K562 (cell line): ENCODE results near the gene SLC2A9. TPM values are rescaled to one million over a fixed set of nuclear protein-coding genes. Genes with fewer than 3 reads are reported as not detected.

Experiments used
- ATAC-seq: fragments of 200-7000 bp; cut with Tn5 transposase; 3 replicates; pipeline ENCODE4 v1.9.1; 2020; ENCODE audit warnings: moderate library complexity
- BruUV-seq: library from RNA; stranded (reverse); fragments of 400-500 nt; replicated peaks from 2 replicates; lab custom pipeline; 2021; lab: Mats Ljungman, UMichigan
- CTCF ChIA-PET: fragments of 300-600 bp; formaldehyde crosslinking; extraction: SDS; loops from one replicate; lab custom pipeline; 2021; ENCODE audit warnings: low intra/inter-chr PET ratio; lab: Yijun Ruan, JAX
- POLR2A ChIA-PET: fragments of 300-600, 350-650 bp; sonication (Branson Sonifier 250); formaldehyde crosslinking; extraction: SDS; loops from one replicate; lab custom pipeline; 2021; ENCODE audit warnings: antibody characterized with exemption, inconsistent platforms; lab: Yijun Ruan, JAX
- DNase-seq, 4 experiments: peaks; one replicate each; pipeline versions ENCODE4 v3.0.0 to v3.0.0-alpha.2; 2011 to 2018; ENCODE audit warnings: low spot score in 3 of 4, mixed read lengths in 3 of 4; ENCODE audit errors: extremely low read depth in 1 of 4
- FAIRE-seq: peaks from 2 replicates; lab custom pipeline; 2011; peaks lifted over from hg19 to GRCh38; lab: Jason Lieb, UNC
- H2AFZ ChIP-seq: 2 replicates; pipeline ENCODE4 v1.6.0; 2011; ENCODE audit warnings: low read depth, low read length, control low read depth, inconsistent platforms
- H3K27ac ChIP-seq: fragments of 200-600 bp; 3 replicates; pipeline ENCODE4 v1.8.0; 2011; ENCODE audit warnings: low read depth, mild to moderate bottlenecking, control low read depth, inconsistent platforms, low read length, moderate library complexity, mixed read lengths; ENCODE audit errors: extremely low read depth
- H3K27me3 ChIP-seq, 2 experiments: fragments of 300-600 bp in 1 of 2; 2 replicates in 1 of 2; 3 replicates in 1 of 2; pipeline versions ENCODE4 v1.6.0 to v1.8.0; 2011; ENCODE audit warnings: inconsistent platforms in 2 of 2, low read length in 2 of 2, mild to moderate bottlenecking in 1 of 2, mixed read lengths in 1 of 2, moderate library complexity in 1 of 2; ENCODE audit not compliant: control insufficient read depth in 2 of 2, insufficient read depth in 2 of 2
- H3K36me3 ChIP-seq: fragments of 300-600 bp; 3 replicates; pipeline ENCODE4 v1.8.0; 2011; ENCODE audit warnings: mild to moderate bottlenecking, low read length, inconsistent platforms; ENCODE audit not compliant: control insufficient read depth, insufficient read depth
- H3K4me1 ChIP-seq, 2 experiments: fragments of 200-600 bp in 1 of 2; replicated peaks in 1 of 2; 2 replicates in 1 of 2; 3 replicates in 1 of 2; pipeline versions ENCODE4 v1.5.1 to v1.8.0; 2011; ENCODE audit warnings: inconsistent platforms in 2 of 2, low read length in 2 of 2, mild to moderate bottlenecking in 1 of 2, mixed read lengths in 1 of 2, moderate library complexity in 1 of 2; ENCODE audit not compliant: control insufficient read depth in 2 of 2, insufficient read depth in 2 of 2
- H3K4me2 ChIP-seq: 2 replicates; pipeline ENCODE4 v1.6.1; 2011; ENCODE audit warnings: low read length, control low read depth, inconsistent platforms, mixed read lengths; ENCODE audit not compliant: insufficient read depth
- H3K4me3 ChIP-seq: fragments of 200-600 bp; sonication (generic), shearing (Covaris generic); 2 replicates; pipeline ENCODE4 v1.5.1; 2016; ENCODE audit warnings: control low read depth, inconsistent platforms
- H3K79me2 ChIP-seq: fragments of 200-600 bp; 3 replicates; pipeline ENCODE4 v1.8.0; 2011; ENCODE audit warnings: low read length, inconsistent platforms; ENCODE audit not compliant: control insufficient read depth, insufficient read depth
- H3K9ac ChIP-seq, 2 experiments: 2 replicates each; pipeline versions ENCODE4 v1.6.0 to v1.6.1; 2011; ENCODE audit warnings: low read depth in 2 of 2, low read length in 2 of 2, control low read depth in 1 of 2, inconsistent platforms in 1 of 2, mild to moderate bottlenecking in 1 of 2, mixed read lengths in 1 of 2; ENCODE audit not compliant: insufficient read depth in 1 of 2
- H3K9me1 ChIP-seq: one replicate; pipeline ENCODE4 v1.6.0; 2011; ENCODE audit warnings: inconsistent platforms, mild to moderate bottlenecking, low read length, moderate library complexity; ENCODE audit not compliant: control insufficient read depth, insufficient read depth
- H3K9me3 ChIP-seq: replicated peaks from 2 replicates; pipeline ENCODE4 v1.5.1; 2011; ENCODE audit warnings: low read depth, low read length, inconsistent platforms; ENCODE audit not compliant: control insufficient read depth, insufficient read depth
- H4K20me1 ChIP-seq: replicated peaks from 2 replicates; pipeline ENCODE4 v1.6.1; 2011; ENCODE audit warnings: low read length, inconsistent platforms, mixed read lengths; ENCODE audit not compliant: control insufficient read depth, insufficient read depth
- CCNT2 ChIP-seq: IDR thresholded peaks from 2 replicates; pipeline ENCODE4 v1.6.1; 2011; ENCODE audit warnings: borderline replicate concordance, low read depth, mild to moderate bottlenecking, moderate library complexity, mixed read lengths, low read length; ENCODE audit not compliant: insufficient read length; ENCODE audit errors: extremely low read depth
- FOXJ3 ChIP-seq: sonication (generic); formaldehyde crosslinking; IDR thresholded peaks from 2 replicates; pipeline ENCODE4 v1.4.0; 2020; ENCODE audit warnings: mild to moderate bottlenecking, missing genetic modification reagents
- FOXK2 ChIP-seq, 2 experiments: fragments of 450-650 bp; IDR thresholded peaks in 1 of 2; conservative IDR thresholded peaks in 1 of 2; 2 replicates each; pipeline ENCODE4 v1.6.1; 2016; ENCODE audit warnings: low read depth in 2 of 2, mild to moderate bottlenecking in 1 of 2
- NRF1 ChIP-seq, 2 experiments: fragments of 450-650 bp; IDR thresholded peaks in 1 of 2; conservative IDR thresholded peaks in 1 of 2; 2 replicates each; pipeline ENCODE4 v1.6.1; 2014; ENCODE audit warnings: mild to moderate bottlenecking in 2 of 2
- PHTF2 ChIP-seq: fragments of 250-450 bp; sonication (Bioruptor Pico); IDR thresholded peaks from 2 replicates; pipeline ENCODE4 v1.5.0; 2021; ENCODE audit warnings: mild to moderate bottlenecking
- POLR2G ChIP-seq: fragments of 200-400 bp; formaldehyde crosslinking; IDR thresholded peaks from 2 replicates; pipeline ENCODE4 v1.6.1; 2017; ENCODE audit warnings: low read depth, mild to moderate bottlenecking, antibody characterized with exemption, low read length, moderate library complexity
- POU5F1 ChIP-seq: fragments of 150-350 bp; IDR thresholded peaks from 2 replicates; pipeline ENCODE4 v1.6.1; 2014; ENCODE audit warnings: borderline replicate concordance, low read length, low read depth, mild to moderate bottlenecking; ENCODE audit not compliant: partially characterized antibody
- PTRF ChIP-seq: fragments of 450-650 bp; IDR thresholded peaks from 2 replicates; pipeline ENCODE4 v1.6.1; 2016; ENCODE audit warnings: mild to moderate bottlenecking, missing genetic modification characterization, missing compliant biosample characterization
- RBM15 ChIP-seq: fragments of 200-400 bp; formaldehyde crosslinking; IDR thresholded peaks from 2 replicates; pipeline ENCODE4 v1.6.1; 2018; ENCODE audit warnings: mild to moderate bottlenecking, low read length, moderate library complexity; ENCODE audit not compliant: insufficient read depth
- TBP ChIP-seq: optimal IDR thresholded peaks from 2 replicates; pipeline ENCODE3; 2011; ENCODE audit warnings: low read depth, low read length, improper control_type of control experiment
- WGBS: fragments of 100-300 bp; shearing (Covaris generic); methylation state at CpG from one replicate; pipeline ENCODE4 v1.1.6; 2016; ENCODE audit warnings: low coverage, mixed read lengths; ENCODE audit not compliant: insufficient coverage; ENCODE audit errors: missing lambda C conversion rate; 5-methylcytosine and 5-hydroxymethylcytosine counted together
- in situ Hi-C: fragments of 300-500 bp; cut with MboI; formaldehyde crosslinking; loops from 4 replicates; pipeline ENCODE4 v1.15.0; 2018; ENCODE audit warnings: inconsistent platforms, mixed read lengths
- intact Hi-C: fragments of 100-400 bp; cut with micrococcal nuclease; formaldehyde crosslinking; loops from 2 replicates; pipeline ENCODE4 v1.14.2; 2022
- polyA plus RNA-seq, 8 experiments: library from polyadenylated mRNA; depleted of rRNA in 4 of 8; stranded (reverse) in 5 of 8; unstranded in 3 of 8; fragments of >200 nt; fragmentation: Nextera tagmentation in 2 of 8; fragmentation: Illumina TruSeq in 1 of 8; extraction: Ambion mirVana in 2 of 8; extraction: Trizol in 1 of 8; gene quantifications; 2 replicates each; pipeline versions ENCODE4 v1.2.1 to v1.2.3, GENCODE V29; 2011 to 2014; ENCODE audit warnings: inconsistent platforms in 1 of 8, missing spikeins in 1 of 8
- total RNA-seq, 7 experiments: library from RNA; depleted of rRNA in 6 of 7; stranded (reverse); fragments of >200 nt in 6 of 7; fragmentation: Illumina TruSeq in 2 of 7; extraction: Trizol in 2 of 7; gene quantifications; 2 replicates each; pipeline versions ENCODE4 v1.2.1 to v1.2.3, GENCODE V29; 2011 to 2021; ENCODE audit warnings: low replicate concordance in 1 of 7
- TF ChIP-seq, protein P1 (sequence below): sonication (generic); formaldehyde crosslinking; IDR thresholded peaks from 2 replicates; pipeline ENCODE4 v1.8.0; 2022; ENCODE audit warnings: missing genetic modification reagents, mild to moderate bottlenecking, borderline replicate concordance
- TF ChIP-seq, protein P2 (sequence below): fragments of 450-650 bp; IDR thresholded peaks from 2 replicates; pipeline ENCODE4 v1.6.1; 2016; ENCODE audit warnings: missing biosample characterization, missing genetic modification characterization

Gene SLC2A9
- total and polyA plus RNA-seq, 9 of the 15 experiments (the other 6 are each of a cell fraction or from before 2014, with no cell fraction given), result 0.15 to 1.9 (median 0.76) TPM

DNA sequence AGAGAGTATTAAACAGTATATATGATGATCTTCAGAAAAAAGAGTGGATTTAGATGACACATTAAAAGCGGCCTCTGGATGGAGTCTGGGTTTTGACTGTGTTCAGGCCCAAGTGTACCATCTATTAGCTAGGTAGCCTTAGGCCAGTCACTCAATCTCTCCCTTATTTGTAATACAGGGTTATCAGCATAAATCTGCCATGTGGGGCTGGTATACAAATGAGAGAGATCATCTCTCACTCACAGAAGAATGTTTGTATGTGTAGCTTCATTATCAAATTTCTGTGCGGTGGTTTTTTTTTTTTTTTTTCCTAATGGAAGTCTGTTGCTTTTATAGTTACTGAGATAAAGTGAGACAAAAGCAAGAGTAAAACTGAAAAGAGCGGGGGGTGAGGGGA, 12.7 kb downstream of the SLC2A9 start:
- Histone ChIP-seq H3K9me3 (no peaks in the 10 kb centered on the region), H3K4me2 (no peak overlapping the region), H3K27me3 (peaks cover 2 to 23% of the 10 kb centered on the region in 2 experiments; a peak in 2 of 5 replicates), H3K4me1 (peaks cover 0 to 10% of the 10 kb centered on the region in 2 experiments; a peak in 1 of 5 replicates), H3K27ac (no peak overlapping the region), H3K36me3 (no peaks in the 10 kb centered on the region), H2AFZ (no peak overlapping the region), H4K20me1 (no peaks in the 10 kb centered on the region), H3K9me1 (no peaks in the 10 kb centered on the region), H3K79me2 (no peaks in the 10 kb centered on the region), H3K9ac (no peak overlapping the region), H3K4me3 (no peak overlapping the region)
- FAIRE-seq, result no peak
- BruUV-seq, result no TSS peak
- 7% methylated on average over 3 of the region's 3 CpGs for WGBS
- CTCF ChIA-PET, result no interaction called here
- in situ Hi-C loops (no loop called here), intact Hi-C loops (no loop called here)
- no peak for ATAC-seq
- no peak for DNase-seq
- POLR2A ChIA-PET, result no interaction called here
- TF ChIP-seq, protein P1, sequence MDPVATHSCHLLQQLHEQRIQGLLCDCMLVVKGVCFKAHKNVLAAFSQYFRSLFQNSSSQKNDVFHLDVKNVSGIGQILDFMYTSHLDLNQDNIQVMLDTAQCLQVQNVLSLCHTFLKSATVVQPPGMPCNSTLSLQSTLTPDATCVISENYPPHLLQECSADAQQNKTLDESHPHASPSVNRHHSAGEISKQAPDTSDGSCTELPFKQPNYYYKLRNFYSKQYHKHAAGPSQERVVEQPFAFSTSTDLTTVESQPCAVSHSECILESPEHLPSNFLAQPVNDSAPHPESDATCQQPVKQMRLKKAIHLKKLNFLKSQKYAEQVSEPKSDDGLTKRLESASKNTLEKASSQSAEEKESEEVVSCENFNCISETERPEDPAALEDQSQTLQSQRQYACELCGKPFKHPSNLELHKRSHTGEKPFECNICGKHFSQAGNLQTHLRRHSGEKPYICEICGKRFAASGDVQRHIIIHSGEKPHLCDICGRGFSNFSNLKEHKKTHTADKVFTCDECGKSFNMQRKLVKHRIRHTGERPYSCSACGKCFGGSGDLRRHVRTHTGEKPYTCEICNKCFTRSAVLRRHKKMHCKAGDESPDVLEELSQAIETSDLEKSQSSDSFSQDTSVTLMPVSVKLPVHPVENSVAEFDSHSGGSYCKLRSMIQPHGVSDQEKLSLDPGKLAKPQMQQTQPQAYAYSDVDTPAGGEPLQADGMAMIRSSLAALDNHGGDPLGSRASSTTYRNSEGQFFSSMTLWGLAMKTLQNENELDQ (CRISPR knock-in tag), result no peak
- no peak for TF ChIP-seq FOXJ3 (CRISPR knock-in tag)
- TF ChIP-seq, protein P2, sequence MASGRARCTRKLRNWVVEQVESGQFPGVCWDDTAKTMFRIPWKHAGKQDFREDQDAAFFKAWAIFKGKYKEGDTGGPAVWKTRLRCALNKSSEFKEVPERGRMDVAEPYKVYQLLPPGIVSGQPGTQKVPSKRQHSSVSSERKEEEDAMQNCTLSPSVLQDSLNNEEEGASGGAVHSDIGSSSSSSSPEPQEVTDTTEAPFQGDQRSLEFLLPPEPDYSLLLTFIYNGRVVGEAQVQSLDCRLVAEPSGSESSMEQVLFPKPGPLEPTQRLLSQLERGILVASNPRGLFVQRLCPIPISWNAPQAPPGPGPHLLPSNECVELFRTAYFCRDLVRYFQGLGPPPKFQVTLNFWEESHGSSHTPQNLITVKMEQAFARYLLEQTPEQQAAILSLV, result no peak
- no peak for TF ChIP-seq FOXK2 (conservative IDR thresholded peaks at IDR 0.05 in 1 of 2, IDR thresholded peaks at IDR 0.05 in 1 of 2; ENCODE audit: low read depth in 2 of 2)
- no peak for TF ChIP-seq PTRF (tag)
- no peak for TF ChIP-seq CCNT2
- TF ChIP-seq POLR2G, result no peak
- TF ChIP-seq RBM15, result no peak
- TF ChIP-seq POU5F1, result no peak
- TF ChIP-seq PHTF2 (CRISPR knock-in tag), result no peak
- TF ChIP-seq TBP, result no peak
- no peak for TF ChIP-seq NRF1 (conservative IDR thresholded peaks at IDR 0.05 in 1 of 2, IDR thresholded peaks at IDR 0.05 in 1 of 2)
